ENCODE data around the gene GFPT2. TPM values are rescaled to one million over a fixed set of nuclear protein-coding genes. Genes with fewer than 3 reads are reported as not detected.

GFPT2 gene
- total RNA-seq, 1 donor from 2014 or later, result 1.1 TPM

- ATAC-seq, result no peak
Observed at GRCh38 chr5:180350711-180351465, 2.2 kb downstream of the GFPT2 start.

GRCh38 chr5:180350296-180350695 is 2.8 kb downstream of the GFPT2 start:
- ATAC-seq, result no peak

DNA sequence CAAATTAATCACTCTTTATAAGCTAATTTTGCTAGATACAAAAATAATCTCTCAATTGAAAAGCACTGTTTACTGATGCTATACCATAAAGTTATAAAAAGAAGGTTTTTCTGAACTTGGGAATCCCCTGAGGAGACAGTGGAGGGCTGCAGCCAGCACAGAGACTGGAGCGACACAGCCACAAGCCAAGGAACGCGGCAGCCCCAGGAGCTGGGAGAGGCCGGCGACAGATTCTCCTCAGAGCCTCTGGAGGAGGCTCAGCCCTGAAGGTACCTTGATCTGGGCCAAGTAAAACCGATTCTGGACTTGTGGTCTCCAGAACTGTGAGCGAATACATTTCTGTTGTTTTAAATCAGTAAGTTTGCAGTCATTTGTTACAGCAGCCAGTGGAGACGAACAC is 3.7 kb downstream of the GFPT2 start:
- ATAC-seq, result no peak

DNA sequence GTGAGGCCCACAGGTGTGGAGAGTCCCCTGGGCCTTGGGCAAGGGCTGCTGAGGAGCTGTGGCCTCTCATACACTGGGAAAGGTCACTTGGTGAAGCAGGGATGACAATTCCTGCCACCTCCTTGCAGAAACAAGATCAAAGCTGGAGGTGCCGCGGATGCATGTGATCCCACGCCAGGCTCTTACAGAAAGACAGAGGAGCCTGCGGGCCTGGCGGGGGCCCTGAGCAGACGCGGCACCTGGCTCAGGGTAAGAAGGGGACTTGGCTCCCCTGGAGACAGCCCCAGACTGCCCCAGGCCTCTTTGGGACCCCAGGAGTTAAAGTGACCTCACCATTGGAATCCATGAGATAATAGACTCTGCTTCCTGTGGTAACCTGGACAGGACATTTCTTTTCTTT is 4.8 kb downstream of the GFPT2 start:
- no peak for ATAC-seq

- no peak for ATAC-seq
Observed at GRCh38 chr5:180347702-180348101, 5.4 kb downstream of the GFPT2 start.

GRCh38 chr5:180346358-180346757 is 6.8 kb downstream of the GFPT2 start:
- ATAC-seq, result no peak

DNA sequence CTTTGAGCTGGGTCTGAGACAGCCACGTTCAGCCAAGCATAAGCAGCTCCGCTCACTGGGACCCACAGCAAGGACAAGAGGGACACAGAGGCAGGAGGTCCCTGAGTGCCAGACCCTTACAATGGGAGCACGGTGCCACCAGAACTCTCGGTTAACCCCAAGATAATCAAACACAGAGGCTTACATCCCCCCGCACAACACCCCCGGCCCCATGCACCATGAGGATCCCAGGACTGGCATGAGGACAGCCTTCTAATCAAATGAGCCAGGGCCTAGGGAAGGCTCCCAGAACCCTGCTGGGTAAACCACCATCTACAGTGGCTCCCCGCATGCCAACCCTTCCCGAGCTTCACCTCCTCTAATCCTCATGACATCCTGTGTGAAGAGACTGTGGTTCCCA is 7.4 kb downstream of the GFPT2 start:
- ATAC-seq, result no peak

DNA sequence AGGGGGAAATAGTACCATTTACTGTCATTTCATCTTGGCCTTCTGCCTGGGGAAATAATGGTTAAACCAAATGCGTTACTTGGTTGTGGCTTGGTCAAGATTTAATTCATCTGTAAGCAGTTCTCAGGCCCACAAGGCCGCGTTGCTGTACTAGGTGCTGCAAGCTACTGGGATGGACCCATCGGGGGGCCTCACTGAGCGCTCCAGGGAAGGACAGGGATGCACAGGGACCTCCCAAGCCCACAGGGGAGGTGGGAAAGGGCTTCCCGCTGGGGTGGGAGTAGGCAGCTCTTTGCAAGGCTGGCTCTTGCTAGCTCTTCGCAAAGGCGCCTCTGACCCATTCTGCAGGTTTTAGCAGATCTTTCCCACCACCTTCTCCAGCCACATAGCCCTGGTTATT is 8.0 kb downstream of the GFPT2 start:
- no peak for ATAC-seq

DNA sequence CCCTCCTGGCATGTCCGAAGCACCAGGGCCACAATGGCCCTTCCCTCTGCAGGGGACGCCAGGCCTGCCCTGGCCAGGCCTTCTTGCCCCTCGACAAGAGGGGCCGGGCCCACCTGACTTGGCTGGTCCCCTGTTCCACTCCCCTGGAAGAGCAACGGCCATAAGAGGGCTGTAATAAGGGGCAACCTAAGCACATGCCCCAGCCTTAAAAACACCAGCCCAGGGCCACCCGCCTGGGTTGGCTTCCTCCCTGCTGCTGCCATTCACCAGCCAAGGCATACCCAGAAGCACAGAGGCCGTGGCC is 8.5 kb downstream of the GFPT2 start:
- no peak for ATAC-seq

DNA sequence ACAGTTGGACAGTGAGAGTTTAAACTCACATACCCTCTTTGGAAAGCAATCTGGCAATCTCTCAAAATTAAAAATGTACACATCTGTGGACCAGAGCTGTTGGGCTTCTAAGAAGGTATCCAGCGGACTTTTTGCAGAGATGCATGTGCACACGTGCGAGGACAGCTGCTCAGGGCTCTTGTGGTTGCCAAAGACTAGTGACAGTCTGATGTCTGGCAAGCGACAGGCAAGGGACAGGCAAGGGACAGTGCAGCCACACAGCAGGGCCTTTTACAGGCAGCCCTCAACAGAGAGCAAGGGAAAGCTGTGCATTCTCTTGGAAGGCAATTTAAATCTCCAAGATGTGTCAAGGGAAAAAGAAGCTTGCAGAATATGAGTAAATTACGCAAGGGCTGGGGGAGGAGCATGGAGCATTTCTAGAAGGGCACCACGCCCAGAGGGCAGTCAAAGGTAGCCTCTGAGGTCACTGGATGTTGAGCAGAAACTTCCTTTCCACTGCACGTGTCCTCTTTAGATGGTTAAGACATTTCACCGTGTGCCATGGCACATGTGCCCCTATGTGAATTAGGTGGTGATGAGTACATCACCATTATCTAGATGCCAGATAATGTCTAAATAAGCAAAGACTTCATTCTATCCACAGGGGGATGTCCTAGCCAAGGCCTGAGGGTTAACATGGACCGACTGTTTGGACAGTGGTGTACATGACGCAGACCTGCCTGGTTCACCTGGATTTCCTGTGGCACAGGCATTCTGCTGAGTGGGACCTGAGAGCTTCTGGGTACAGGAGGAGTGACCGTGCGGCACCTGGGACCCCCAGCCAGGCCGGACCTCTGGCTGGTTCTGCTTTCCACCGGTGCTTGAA is 9.1 kb downstream of the GFPT2 start:
- ATAC-seq, result peak; percentile 68

DNA sequence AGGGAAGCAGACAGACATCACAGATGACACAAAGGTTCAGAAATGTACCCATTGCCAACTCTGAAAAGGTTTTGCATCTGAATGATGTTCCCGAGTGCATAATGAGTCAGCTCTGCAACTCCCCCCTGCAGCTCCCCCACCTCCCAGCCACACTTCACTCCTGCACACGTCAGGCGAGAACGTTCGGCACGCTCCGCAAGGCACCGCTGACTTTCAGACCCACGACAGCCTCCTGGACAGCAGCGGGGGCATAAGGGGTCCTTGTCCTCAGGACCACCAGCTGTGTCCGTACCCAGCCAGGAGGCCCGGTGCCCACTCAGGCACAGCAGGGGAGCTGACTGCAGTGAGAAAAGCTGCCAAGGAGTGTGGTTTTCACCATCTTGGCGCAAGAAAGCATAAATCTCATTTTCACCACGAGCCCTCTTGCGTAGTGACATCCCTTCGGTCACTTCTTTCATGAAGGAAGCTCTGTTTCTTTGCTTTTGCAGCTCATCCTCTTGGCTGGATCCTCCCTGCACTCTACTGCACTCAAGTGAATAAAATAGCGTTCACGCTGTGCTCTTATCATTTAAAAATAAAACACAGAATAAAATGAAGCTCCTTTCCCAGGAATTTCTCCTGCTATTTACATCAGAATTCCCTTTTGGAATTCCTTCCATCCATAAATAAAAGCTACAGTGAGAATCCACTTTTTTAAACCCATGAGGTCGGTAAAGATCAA is 9.9 kb downstream of the GFPT2 start:
- ATAC-seq, result no peak

GRCh38 chr5:180341595-180341994 is 11.5 kb downstream of the GFPT2 start:
- ATAC-seq, result no peak

- no peak for ATAC-seq
Observed at GRCh38 chr5:180340856-180341255, 12.3 kb downstream of the GFPT2 start.

- no peak for ATAC-seq
Observed at GRCh38 chr5:180339583-180340183, 13.5 kb downstream of the GFPT2 start.

- no peak for ATAC-seq
Observed at GRCh38 chr5:180338001-180338707, 15.0 kb downstream of the GFPT2 start.

- ATAC-seq, result no peak
Observed at GRCh38 chr5:180336234-180337020, 16.7 kb downstream of the GFPT2 start.

- no peak for ATAC-seq
Observed at GRCh38 chr5:180335614-180336233, 17.4 kb downstream of the GFPT2 start.

DNA sequence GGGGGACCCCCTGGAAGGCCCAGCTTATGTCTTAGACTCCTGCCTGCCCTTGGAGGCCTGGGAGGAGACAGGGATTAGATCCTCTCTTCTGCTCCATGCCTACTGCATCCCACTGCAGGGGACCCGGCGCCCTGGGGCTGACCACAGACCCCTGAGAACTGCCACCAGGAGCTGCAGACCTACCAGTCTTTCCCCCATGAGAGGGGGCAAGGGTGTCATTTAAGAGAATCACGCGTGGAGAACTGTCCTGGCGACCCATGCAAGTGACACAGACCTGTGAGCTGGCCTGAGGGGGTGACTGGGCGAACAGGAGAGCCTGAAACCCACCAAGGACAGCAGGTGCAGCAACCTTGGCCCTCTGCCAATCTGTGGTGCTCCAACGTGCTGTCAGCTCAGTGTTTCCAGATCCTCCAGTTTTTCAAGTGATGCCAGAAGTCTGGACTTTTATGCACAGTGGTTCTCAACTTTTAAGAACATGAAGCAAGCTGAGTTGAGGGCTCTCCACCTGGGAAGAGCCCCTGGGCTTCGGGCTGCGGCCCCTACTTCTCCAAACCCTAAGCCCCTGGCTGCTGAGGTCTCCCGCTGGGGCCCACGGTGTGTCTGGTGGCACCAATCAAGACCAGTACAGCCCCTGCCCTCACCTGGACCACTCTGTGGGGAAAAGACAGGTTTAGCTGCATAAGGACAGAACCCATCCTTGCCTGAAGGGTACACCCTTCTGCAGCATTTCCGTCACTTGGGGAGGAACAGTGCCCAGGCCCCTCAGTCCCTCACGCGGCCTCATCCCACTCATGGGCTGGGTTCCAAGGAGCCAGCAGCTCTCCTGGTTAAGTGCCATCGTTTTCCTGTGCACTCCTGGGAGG is 18.2 kb downstream of the GFPT2 start:
- no peak for ATAC-seq

DNA sequence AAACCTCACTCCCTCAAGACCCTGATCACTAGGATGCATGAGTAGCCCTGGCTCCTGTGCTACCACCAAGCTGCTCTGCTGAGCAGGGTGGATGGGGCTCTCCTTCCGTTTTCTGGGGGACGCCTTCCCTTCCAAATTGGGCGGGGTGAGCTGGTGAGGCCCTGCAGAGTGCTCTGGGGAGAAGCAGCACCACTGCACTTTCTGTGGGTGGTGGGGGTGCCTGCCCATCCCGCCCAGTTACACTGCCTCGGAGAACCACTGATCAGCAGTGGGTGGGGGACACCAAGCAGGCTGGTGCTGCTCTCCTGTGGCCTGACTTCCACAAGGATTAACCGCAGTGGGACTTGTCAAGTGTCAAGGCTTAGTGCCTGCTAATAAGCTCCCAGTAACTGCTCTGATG is 19.0 kb downstream of the GFPT2 start:
- ATAC-seq, result no peak

DNA sequence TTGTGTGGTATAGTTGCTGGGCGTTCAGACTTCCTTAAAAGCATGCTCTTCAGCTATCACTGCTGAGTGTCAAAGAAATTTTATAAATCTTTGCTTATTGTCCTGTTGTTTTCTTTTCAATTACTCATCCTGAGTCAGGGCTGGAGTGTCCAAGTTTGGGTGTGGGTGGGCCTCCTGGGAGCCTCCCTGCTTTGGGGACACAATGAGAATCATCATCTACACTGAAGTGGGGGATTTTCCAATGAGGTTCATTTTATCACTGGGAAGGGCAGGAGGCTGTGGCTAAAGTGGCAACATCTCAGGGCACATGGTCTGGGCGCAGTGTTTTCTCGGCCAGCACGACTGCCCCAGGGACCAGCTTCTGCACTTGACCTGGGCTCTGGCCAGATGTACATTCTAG is 19.5 kb downstream of the GFPT2 start:
- peak; percentile 67 for ATAC-seq

Measured in esophagus mucosa (tissue), 1 donor.